OCI-LY1 (cell line): ENCODE measurements around the gene KEAP1.

Experiments used
- EZH2 ChIP-seq: fragments of 200-600 bp; sonication (generic), shearing (Covaris generic); IDR thresholded peaks from 2 replicates; pipeline ENCODE4 v1.8.0; 2017; ENCODE audit warnings: borderline replicate concordance, mixed run types, mild to moderate bottlenecking, antibody characterized with exemption, low read length, moderate library complexity, mixed read lengths
- TF ChIP-seq, protein P1 (sequence below): fragments of 200-600 bp; sonication (generic), shearing (Covaris generic); IDR thresholded peaks from 2 replicates; pipeline ENCODE4 v1.5.1; 2017; ENCODE audit warnings: mild to moderate bottlenecking, antibody characterized with exemption, low read length, moderate library complexity, mixed read lengths

DNA sequence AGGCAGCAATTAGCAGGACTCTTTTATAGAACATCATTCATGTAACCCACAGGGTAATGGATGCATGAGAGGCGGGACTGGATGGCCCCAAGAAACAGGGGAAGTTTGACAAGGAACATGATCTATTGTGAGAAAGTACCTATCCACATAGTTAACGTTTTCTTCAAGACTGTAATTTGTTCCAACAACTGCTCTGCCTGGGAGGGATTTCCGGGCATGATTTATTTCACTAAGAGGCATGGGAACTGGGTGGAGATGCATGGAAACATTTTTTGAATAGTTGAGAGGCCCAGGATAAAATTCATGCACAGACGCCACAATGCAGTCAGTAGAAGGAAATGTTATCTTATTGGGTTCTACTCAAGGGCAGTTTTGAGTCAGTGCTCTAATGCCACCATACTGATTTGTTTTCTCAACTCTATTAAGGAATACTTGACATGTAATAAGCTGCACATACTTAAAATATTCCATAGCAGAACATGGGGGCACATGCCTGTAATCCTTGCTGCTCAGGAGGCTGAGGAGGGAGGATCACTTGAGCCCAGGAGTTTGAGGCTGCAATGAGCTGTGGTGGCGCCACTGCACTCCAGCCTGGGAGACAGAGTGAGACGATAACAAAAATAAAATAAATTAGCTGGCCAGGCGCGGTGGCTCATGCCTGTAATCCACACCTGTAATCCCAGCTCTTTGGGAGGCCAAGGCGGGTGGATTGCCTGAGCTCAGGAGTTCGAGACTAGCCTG is 30.7 kb upstream of the KEAP1 start:
- TF ChIP-seq, protein P1, sequence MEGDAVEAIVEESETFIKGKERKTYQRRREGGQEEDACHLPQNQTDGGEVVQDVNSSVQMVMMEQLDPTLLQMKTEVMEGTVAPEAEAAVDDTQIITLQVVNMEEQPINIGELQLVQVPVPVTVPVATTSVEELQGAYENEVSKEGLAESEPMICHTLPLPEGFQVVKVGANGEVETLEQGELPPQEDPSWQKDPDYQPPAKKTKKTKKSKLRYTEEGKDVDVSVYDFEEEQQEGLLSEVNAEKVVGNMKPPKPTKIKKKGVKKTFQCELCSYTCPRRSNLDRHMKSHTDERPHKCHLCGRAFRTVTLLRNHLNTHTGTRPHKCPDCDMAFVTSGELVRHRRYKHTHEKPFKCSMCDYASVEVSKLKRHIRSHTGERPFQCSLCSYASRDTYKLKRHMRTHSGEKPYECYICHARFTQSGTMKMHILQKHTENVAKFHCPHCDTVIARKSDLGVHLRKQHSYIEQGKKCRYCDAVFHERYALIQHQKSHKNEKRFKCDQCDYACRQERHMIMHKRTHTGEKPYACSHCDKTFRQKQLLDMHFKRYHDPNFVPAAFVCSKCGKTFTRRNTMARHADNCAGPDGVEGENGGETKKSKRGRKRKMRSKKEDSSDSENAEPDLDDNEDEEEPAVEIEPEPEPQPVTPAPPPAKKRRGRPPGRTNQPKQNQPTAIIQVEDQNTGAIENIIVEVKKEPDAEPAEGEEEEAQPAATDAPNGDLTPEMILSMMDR = no peak
- no peak for TF ChIP-seq EZH2
